Measurements from ENCODE around the gene MACROH2A2.
"Not testable (repeated sequence)": the region's sequence is repeated elsewhere in the genome, so short reads cannot be mapped to it uniquely, and the experiment has no call there.

GRCh38 chr10:70080789-70081188 is 28.1 kb downstream of the MACROH2A2 start:
- TF ChIP-seq NFRKB, PKNOX1 (IDR thresholded peaks at IDR 0.05): not testable (repeated sequence)

Data from HEK293T (cell line).